Coronary artery (tissue), 2 donors: ENCODE results near the gene TMCC3.

Experiments used
- DNase-seq: peaks from one replicate; pipeline ENCODE4 v3.0.0-alpha.2; 2017; ENCODE audit warnings: low spot score
- H3K27ac ChIP-seq, 2 donors: fragments of 200-600 bp; sonication (generic); one replicate each; pipeline ENCODE4 v1.5.1; 2016 to 2019
- H3K4me3 ChIP-seq: fragments of 200-600 bp; sonication (generic); 2 replicates; pipeline ENCODE4 v1.5.1; 2016; ENCODE audit warnings: mild to moderate bottlenecking, moderate library complexity
- CTCF ChIP-seq: fragments of 200-600 bp; sonication (generic); IDR thresholded peaks from one replicate; pipeline ENCODE4 v1.5.1; 2019; ENCODE audit warnings: antibody characterized with exemption

The TMCC3 gene

GRCh38 chr12:94585626-94586025 lies 64.7 kb downstream of the TMCC3 start:
- no peak for TF ChIP-seq CTCF
- Histone ChIP-seq H3K4me3 (no peak overlapping the region), H3K27ac (no peak overlapping the region)
- DNase-seq = no peak

GRCh38 chr12:94584377-94584776 lies 66.0 kb downstream of the TMCC3 start:
- Histone ChIP-seq H3K4me3 (no peak overlapping the region), H3K27ac (no peak overlapping the region)
- no peak for DNase-seq
- no peak for TF ChIP-seq CTCF

GRCh38 chr12:94582591-94582990 lies 67.8 kb downstream of the TMCC3 start:
- no peak overlapping the region for H3K27ac ChIP-seq
- no peak overlapping the region for H3K4me3 ChIP-seq
- TF ChIP-seq CTCF = no peak
- DNase-seq = no peak

- DNase-seq = no peak
- no peak for TF ChIP-seq CTCF
- H3K27ac ChIP-seq = no peak overlapping the region
- no peak overlapping the region for H3K4me3 ChIP-seq
These were observed 74.5 kb downstream of the TMCC3 start for GRCh38 chr12:94575645-94576403.

- DNase-seq = no peak
- TF ChIP-seq CTCF = no peak
- H3K27ac ChIP-seq = no peak overlapping the region
These were observed 75.3 kb downstream of the TMCC3 start for GRCh38 chr12:94575024-94575423.

GRCh38 chr12:94571556-94571955 lies 78.8 kb downstream of the TMCC3 start:
- Histone ChIP-seq H3K27ac (no peak overlapping the region), H3K4me3 (no peak overlapping the region)
- no peak for DNase-seq
- no peak for TF ChIP-seq CTCF

More at GRCh38 chr12:94575024-94575423, 75.3 kb downstream of the TMCC3 start:
- H3K4me3 ChIP-seq = no peak overlapping the region

GRCh38 chr12:94570161-94570560 lies 80.2 kb downstream of the TMCC3 start:
- TF ChIP-seq CTCF = no peak
- Histone ChIP-seq H3K4me3 (no peak overlapping the region), H3K27ac (no peak overlapping the region)
- no peak for DNase-seq
